ENCODE measurements around the gene CDC123.

DNA sequence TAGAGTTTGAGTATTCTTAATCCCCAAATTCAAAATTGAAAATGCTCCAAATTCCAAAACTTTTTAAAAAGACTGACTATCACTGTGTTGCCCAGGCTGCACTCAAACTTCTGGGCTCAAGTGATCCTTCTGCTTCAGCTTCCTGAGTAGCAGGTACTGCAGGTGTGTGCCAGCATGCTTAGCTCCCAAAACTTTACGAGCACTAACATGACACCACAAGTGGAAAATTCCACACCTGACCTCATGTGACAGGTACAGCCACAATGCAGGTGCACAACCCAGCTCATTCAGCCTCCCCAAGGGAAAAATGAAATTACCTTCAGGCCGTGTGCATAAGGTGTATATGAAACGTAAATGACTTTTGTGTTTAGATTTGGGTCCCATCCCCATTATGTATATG is 16.5 kb downstream of the CDC123 start:
- no peak for TF ChIP-seq CTCF (IDR thresholded peaks at IDR 0.05; ENCODE audit: low read depth, low read length)
- no peak for TF ChIP-seq EZH2phosphoT487 (IDR thresholded peaks at IDR 0.05; ENCODE audit: low read depth)

All from OCI-LY3 (cell line).